Choroid plexus epithelial cell (primary cell): ENCODE measurements around the gene SARM1.

ENCODE experiments used
- DNase-seq: peaks from one replicate; pipeline ENCODE4 v3.0.0-alpha.2; 2010; ENCODE audit warnings: low read depth
- H3K4me3 ChIP-seq: 2 replicates; pipeline ENCODE4 v1.5.1; 2011; ENCODE audit warnings: low read depth, mild to moderate bottlenecking, control low read depth, low read length, moderate library complexity
- CTCF ChIP-seq: conservative IDR thresholded peaks from 2 replicates; pipeline ENCODE4 v1.5.1; 2011; ENCODE audit warnings: low read depth, mild to moderate bottlenecking, control low read depth, inconsistent platforms, low read length, moderate library complexity

The SARM1 gene

GRCh38 chr17:28342313-28342712 lies 29.2 kb upstream of the SARM1 start:
- no peak overlapping the region for H3K4me3 ChIP-seq
- DNase-seq: no peak
- TF ChIP-seq CTCF: no peak

- TF ChIP-seq CTCF: no peak
- H3K4me3 ChIP-seq: no peak overlapping the region
- no peak for DNase-seq
Measured at GRCh38 chr17:28343491-28343932, 28.0 kb upstream of the SARM1 start.

GRCh38 chr17:28344011-28344410 lies 27.5 kb upstream of the SARM1 start:
- no peak for TF ChIP-seq CTCF
- no peak overlapping the region for H3K4me3 ChIP-seq
- no peak for DNase-seq

- TF ChIP-seq CTCF: no peak
- no peak for DNase-seq
- H3K4me3 ChIP-seq: no peak overlapping the region
Measured at GRCh38 chr17:28344435-28344901, 27.0 kb upstream of the SARM1 start.

- no peak for DNase-seq
- no peak for TF ChIP-seq CTCF
- no peak overlapping the region for H3K4me3 ChIP-seq
Measured at GRCh38 chr17:28345419-28346198, 25.9 kb upstream of the SARM1 start.

- TF ChIP-seq CTCF: no peak
- no peak overlapping the region for H3K4me3 ChIP-seq
- DNase-seq: peak; percentile 67
Measured at GRCh38 chr17:28346199-28346580, 25.3 kb upstream of the SARM1 start.

GRCh38 chr17:28346746-28347246 lies 24.7 kb upstream of the SARM1 start:
- TF ChIP-seq CTCF: peak; percentile 64
- peak; percentile 78 for DNase-seq
- no peak overlapping the region for H3K4me3 ChIP-seq
